Measurements from ENCODE around the gene CHID1.

DNA sequence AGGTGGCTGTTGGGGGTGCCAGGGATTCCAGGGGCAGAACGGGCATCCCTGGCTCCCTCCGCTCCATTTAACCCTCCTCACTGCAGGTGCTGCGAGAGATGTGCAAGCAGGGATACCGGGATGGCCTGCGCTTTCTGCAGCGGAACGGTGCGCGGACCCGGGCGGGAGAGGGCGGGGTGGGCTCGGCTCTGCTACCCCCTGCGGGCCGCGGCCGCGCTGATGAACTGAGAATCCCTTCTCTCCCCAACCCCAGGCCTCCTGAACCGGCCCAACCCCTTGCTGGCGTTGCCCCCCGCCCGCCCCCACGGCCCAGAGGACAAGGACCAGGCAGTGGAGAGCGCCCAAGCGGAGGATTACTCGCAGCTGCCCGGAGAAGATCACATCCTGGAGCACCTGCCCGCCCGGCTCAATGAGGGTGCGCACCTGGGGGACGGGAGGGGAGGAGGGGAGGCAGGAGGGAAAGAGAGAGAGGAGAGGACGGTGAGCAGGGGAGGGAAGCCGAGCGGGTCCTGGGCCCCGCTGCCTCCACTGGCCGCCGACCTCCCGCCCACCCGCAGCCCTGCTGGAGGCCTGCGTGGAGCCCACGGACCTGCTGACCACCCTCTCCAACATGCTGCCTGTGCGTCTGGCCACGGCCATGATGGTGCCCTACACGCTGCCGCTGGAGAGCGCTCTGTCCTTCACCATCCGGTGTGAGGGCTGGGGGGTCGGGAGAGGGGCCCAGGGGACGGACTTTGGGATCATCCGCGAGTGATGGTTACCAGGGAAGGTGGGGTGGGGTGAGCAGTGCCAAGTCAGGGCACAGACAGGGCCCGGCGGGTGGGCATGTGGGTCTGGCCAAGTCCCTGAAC is 86.9 kb downstream of the CHID1 start:
- TF ChIP-seq, protein P1, sequence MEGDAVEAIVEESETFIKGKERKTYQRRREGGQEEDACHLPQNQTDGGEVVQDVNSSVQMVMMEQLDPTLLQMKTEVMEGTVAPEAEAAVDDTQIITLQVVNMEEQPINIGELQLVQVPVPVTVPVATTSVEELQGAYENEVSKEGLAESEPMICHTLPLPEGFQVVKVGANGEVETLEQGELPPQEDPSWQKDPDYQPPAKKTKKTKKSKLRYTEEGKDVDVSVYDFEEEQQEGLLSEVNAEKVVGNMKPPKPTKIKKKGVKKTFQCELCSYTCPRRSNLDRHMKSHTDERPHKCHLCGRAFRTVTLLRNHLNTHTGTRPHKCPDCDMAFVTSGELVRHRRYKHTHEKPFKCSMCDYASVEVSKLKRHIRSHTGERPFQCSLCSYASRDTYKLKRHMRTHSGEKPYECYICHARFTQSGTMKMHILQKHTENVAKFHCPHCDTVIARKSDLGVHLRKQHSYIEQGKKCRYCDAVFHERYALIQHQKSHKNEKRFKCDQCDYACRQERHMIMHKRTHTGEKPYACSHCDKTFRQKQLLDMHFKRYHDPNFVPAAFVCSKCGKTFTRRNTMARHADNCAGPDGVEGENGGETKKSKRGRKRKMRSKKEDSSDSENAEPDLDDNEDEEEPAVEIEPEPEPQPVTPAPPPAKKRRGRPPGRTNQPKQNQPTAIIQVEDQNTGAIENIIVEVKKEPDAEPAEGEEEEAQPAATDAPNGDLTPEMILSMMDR (IDR thresholded peaks at IDR 0.05; ENCODE audit: poor library complexity, severe bottlenecking): no peak
- TF ChIP-seq EZH2 (IDR thresholded peaks at IDR 0.05; ENCODE audit: borderline replicate concordance, insufficient read depth, low read length, poor library complexity, severe bottlenecking) (no peak), POLR2AphosphoS5 (IDR thresholded peaks at IDR 0.05) (no peak), RAD21 (conservative IDR thresholded peaks at IDR 0.05) (no peak), TAF1 (IDR thresholded peaks at IDR 0.05; ENCODE audit: low read depth) (no peak), EP300 (conservative IDR thresholded peaks at IDR 0.05; ENCODE audit: poor library complexity, severe bottlenecking) (no peak), MXI1 (conservative IDR thresholded peaks at IDR 0.05; ENCODE audit: poor library complexity, severe bottlenecking) (no peak), SMC3 (conservative IDR thresholded peaks at IDR 0.05; ENCODE audit: poor library complexity) (no peak)
- TF ChIP-seq, protein P2, sequence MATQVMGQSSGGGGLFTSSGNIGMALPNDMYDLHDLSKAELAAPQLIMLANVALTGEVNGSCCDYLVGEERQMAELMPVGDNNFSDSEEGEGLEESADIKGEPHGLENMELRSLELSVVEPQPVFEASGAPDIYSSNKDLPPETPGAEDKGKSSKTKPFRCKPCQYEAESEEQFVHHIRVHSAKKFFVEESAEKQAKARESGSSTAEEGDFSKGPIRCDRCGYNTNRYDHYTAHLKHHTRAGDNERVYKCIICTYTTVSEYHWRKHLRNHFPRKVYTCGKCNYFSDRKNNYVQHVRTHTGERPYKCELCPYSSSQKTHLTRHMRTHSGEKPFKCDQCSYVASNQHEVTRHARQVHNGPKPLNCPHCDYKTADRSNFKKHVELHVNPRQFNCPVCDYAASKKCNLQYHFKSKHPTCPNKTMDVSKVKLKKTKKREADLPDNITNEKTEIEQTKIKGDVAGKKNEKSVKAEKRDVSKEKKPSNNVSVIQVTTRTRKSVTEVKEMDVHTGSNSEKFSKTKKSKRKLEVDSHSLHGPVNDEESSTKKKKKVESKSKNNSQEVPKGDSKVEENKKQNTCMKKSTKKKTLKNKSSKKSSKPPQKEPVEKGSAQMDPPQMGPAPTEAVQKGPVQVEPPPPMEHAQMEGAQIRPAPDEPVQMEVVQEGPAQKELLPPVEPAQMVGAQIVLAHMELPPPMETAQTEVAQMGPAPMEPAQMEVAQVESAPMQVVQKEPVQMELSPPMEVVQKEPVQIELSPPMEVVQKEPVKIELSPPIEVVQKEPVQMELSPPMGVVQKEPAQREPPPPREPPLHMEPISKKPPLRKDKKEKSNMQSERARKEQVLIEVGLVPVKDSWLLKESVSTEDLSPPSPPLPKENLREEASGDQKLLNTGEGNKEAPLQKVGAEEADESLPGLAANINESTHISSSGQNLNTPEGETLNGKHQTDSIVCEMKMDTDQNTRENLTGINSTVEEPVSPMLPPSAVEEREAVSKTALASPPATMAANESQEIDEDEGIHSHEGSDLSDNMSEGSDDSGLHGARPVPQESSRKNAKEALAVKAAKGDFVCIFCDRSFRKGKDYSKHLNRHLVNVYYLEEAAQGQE (IDR thresholded peaks at IDR 0.05; ENCODE audit: borderline replicate concordance): no peak

All from neural cell (in vitro differentiated cells).